Astrocyte of the cerebellum (primary cell): ENCODE measurements around the gene DHX58.

ENCODE experiments used
- DNase-seq: peaks from one replicate; pipeline ENCODE4 v3.0.0-alpha.2; 2011; ENCODE audit warnings: low read depth
- H3K4me3 ChIP-seq: 2 replicates; pipeline ENCODE4 v1.5.1; 2011; ENCODE audit warnings: mild to moderate bottlenecking, low read depth, low read length, moderate library complexity
- in situ Hi-C: cut with HindIII; loops from 2 replicates; pipeline ENCODE4 v1.10.0; 2017; ENCODE audit warnings: low sequenced_read_pairs
- TF ChIP-seq, protein P1 (sequence below): IDR thresholded peaks from 2 replicates; pipeline ENCODE4 v1.5.1; 2012; ENCODE audit warnings: low read length, low read depth, moderate library complexity, mild to moderate bottlenecking; ENCODE audit errors: missing control alignments

DHX58 gene

DNA sequence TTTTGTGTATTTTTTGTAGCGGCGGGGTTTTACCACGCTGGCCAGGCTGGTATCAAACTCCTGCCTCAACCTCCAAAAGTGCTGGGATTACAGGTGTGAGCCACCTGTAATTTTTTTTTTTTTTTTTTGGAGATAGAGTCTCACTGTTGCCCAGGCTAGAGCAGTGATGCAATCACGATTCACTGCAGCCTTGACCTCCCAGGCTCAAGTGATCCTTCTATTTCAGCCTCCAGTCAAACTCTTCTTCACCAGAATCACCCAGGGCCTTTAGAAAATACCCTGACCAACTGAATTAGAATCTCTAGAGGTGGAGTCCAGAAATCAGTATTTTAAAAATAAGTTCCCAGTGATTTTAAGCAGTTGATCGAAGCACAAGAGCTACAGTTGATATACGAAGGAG is 22.6 kb upstream of the DHX58 start:
- in situ Hi-C loops, result no loop called here

DNA sequence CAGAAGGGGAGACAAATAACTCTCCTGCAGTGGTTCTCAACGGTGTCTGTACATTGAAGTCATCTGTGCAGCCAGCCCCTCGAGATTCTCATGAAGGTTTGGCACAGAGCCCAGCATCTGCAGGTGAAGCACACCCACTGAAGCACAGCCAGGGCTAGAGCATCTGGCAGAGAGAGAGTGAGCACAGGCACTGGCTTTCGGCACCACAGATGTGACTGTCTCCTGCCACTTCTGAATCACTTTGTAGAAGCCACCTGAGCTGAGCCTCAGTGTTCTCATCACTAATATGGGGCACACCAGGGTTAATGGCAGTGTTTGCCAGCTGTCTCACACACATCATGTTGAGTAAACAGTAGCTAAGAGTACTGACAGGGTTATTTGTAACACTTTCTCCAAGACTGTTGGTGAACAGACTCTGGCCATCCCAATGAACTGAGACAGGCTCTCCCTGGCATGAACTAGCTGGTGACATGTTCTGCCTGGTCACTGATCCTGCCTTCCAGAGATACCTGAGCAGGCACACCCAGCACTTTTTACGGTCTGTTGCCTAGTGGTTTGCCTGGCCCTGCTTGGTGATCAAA is 21.0 kb upstream of the DHX58 start:
- in situ Hi-C loops, result no loop called here
- TF ChIP-seq, protein P1, sequence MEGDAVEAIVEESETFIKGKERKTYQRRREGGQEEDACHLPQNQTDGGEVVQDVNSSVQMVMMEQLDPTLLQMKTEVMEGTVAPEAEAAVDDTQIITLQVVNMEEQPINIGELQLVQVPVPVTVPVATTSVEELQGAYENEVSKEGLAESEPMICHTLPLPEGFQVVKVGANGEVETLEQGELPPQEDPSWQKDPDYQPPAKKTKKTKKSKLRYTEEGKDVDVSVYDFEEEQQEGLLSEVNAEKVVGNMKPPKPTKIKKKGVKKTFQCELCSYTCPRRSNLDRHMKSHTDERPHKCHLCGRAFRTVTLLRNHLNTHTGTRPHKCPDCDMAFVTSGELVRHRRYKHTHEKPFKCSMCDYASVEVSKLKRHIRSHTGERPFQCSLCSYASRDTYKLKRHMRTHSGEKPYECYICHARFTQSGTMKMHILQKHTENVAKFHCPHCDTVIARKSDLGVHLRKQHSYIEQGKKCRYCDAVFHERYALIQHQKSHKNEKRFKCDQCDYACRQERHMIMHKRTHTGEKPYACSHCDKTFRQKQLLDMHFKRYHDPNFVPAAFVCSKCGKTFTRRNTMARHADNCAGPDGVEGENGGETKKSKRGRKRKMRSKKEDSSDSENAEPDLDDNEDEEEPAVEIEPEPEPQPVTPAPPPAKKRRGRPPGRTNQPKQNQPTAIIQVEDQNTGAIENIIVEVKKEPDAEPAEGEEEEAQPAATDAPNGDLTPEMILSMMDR, result no peak
- H3K4me3 ChIP-seq, result no peak overlapping the region
- DNase-seq, result no peak

More for the DNA sequence above, 22.6 kb upstream of the DHX58 start:
- DNase-seq, result no peak
- TF ChIP-seq, protein P1, result no peak
- H3K4me3 ChIP-seq, result no peak overlapping the region

DNA sequence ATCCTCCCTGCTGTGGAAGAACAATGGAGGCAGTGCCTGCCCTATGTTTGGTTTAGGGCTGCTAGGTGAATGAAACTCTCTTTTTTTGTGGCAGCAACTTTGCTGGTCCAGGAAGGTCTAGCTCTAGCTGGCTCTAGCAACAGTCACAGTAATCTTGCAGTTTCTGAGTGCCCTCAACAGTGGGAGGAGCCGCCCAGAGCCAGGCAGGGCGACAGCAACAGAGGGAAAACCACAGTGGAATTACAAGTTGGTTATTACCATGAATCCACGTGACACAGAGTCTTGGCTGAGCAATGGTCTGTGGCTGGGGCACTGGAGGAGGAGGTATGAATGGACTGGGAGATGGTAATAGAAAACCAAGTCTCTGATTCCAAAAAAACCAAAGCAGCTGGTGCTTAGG is 20.4 kb upstream of the DHX58 start:
- no peak overlapping the region for H3K4me3 ChIP-seq
- peak; percentile 76 for DNase-seq
- in situ Hi-C loops, result no loop called here
- TF ChIP-seq, protein P1, result no peak

DNA sequence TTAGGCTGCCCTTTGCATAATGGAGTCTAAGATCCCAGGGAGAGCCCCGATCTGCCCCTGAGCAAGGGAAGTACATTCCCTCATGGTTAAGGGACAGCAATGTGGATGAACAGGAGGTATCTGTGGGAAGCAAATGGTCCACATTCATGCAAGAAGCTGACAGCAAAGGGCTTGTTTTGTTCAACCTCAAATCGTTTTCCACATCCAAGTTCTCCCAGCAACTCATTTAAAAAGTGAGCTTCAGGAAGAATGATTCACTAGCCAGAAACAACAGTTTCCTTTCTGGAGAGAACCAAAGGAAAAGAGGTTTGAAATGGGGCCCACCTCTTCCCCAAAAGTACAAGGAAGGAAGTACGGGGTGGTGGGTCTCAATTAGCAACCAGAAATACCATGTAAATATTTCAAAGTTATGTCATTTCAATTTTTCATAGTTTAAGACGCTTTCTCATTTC is 19.5 kb upstream of the DHX58 start:
- in situ Hi-C loops, result no loop called here
- TF ChIP-seq, protein P1, result no peak
- no peak overlapping the region for H3K4me3 ChIP-seq
- no peak for DNase-seq

DNA sequence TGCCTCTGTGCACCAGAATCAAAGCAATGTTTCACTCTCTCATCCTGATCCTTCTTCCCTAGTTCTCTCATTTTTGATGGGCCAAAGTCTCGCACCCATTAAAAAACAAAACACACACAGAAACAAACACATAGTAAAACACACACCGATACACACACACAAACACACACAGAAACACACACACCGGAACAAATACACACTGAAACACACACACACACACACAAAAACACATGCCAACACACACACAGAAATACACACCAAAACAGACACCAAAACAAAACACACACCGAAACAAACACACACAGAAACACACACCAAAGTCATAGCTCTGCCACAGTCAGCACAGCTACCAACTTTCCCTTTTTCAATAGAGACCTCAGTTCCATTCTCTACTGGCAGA is 18.7 kb upstream of the DHX58 start:
- in situ Hi-C loops, result no loop called here
- no peak for DNase-seq
- no peak overlapping the region for H3K4me3 ChIP-seq
- TF ChIP-seq, protein P1, result no peak

DNA sequence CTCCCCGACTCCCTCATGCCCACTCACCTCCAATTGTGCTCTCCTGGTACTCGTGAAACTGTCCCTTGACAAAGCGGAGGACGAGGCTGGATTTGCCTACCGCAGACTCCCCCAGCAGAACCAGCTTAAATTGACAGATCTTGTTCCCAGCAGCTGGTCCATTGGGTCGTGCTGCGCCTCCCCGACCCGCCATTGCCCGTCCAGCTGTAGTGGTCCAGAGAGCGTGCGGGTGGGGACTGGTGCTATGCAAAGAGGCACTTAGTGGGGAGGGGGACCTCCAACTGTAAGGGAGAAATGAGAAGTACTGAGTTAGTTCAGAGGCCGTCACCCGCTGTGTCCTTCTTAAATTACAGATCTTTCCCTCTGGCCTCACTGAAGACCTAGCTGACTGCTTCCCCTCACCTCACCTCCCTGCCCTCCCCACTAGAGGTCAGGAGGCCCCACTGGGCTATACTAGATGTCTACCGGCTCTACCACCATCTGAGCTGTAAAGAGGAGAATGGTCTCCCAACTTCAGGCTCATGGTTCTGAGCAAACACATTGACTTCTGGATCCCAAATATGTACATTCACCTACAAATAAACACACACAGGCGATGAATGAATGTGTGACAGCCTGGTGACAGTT is 17.9 kb upstream of the DHX58 start:
- in situ Hi-C loops, result no loop called here
- no peak overlapping the region for H3K4me3 ChIP-seq

More for the DNA sequence above, 17.9 kb upstream of the DHX58 start:
- TF ChIP-seq, protein P1, result no peak
- no peak for DNase-seq
